GM12891 (cell line): ENCODE measurements around the gene PRXL2B.

Experiments used
- POLR2AphosphoS5 ChIP-seq: IDR thresholded peaks from 2 replicates; pipeline ENCODE4 v1.6.1; 2011; ENCODE audit warnings: low read depth, low read length, control low read depth
- TAF1 ChIP-seq: IDR thresholded peaks from 2 replicates; pipeline ENCODE4 v1.6.1; 2011; ENCODE audit warnings: low read depth, low read length, control low read depth

DNA sequence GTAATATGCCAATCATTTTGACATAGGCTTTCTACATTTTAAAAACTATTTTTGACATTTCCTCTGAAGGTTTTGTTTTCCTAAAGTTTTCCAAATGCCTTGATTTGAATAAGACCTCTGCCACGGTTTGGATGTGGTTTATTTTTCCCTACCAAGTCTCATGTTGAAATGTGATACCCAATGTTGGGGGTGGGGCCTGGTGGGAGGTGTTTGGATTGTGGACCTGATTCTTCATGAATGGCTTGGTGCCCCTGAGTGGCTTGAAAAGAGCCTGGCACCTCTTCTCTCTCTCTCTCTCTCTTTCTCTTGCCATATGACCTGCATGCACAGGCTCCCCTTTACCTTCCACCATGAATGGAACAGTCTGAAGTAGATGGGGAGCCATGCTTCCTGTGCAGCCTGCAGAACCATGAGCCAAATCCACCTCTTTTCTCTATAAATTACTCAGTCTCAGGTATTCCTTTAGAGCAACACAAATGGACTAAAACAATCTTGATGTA, 31.4 kb downstream of the PRXL2B start:
- TF ChIP-seq POLR2AphosphoS5 (no peak), TAF1 (no peak)
